ENCODE data around the gene ACOX3. TPM values are rescaled to one million over a fixed set of nuclear protein-coding genes. Genes with fewer than 3 reads are reported as not detected.

ACOX3 gene
- total and polyA plus RNA-seq, 10 of the 15 experiments (the other 5 are each of a cell fraction or from before 2014, with no cell fraction given), result 2.0 to 24.5 (median 14.0) TPM

DNA sequence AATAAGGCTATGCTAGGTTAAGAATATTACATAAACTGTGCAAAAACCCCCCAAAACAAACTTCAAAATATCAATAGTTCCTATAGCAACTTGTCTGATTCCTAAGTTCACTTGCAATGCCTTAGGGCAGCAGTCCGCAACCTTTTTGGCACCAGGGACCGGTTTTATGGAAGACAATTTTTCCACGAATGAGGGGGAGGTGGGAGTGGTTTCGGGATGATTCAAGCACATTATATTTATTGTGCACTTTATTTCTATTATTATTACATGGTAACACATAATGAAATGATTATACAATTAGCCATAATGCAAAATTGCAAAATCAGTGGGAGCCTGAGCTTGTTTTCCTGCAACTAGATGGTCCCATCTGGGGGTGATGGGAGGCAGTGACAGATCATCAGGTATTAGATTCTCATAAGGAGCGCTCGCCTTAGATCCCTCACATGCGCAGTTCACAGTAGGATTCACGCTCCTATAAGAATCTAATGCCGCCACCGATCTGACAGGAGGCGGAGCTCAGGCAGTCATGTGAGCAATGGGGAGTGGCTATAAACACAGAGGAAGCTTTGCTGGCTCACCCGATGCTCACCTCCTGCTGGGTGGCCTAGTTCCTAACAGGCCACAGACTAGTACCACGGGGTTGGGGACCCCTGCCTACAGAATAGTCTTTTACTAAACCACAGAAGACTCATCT lies 39.7 kb downstream of the ACOX3 start:
- Histone ChIP-seq H3K27ac (ENCODE audit: control insufficient read depth, insufficient read depth) (no peak overlapping the region), H3K4me1 (ENCODE audit: control insufficient read depth, insufficient read depth, low read length) (no peaks in the 10 kb centered on the region), H3K27me3 (replicated peaks in 1 of 2; ENCODE audit: control insufficient read depth in 2 of 2, insufficient read depth in 2 of 2, low read length in 1 of 2) (no peaks in the 10 kb centered on the region), H3K4me3 (no peak overlapping the region), H3K79me2 (ENCODE audit: control insufficient read depth, insufficient read depth, low read length) (no peaks in the 10 kb centered on the region), H4K20me1 (ENCODE audit: control insufficient read depth, insufficient read depth) (no peaks in the 10 kb centered on the region), H3K9ac (ENCODE audit: control insufficient read depth, insufficient read depth, low read length) (no peak overlapping the region), H3K9me3 (replicated peaks; ENCODE audit: control insufficient read depth, insufficient read depth, low read length) (no peaks in the 10 kb centered on the region), H3K36me3 (ENCODE audit: control insufficient read depth in 2 of 2, insufficient read depth in 2 of 2, low read length in 1 of 2) (peaks cover 0 to 9% of the 10 kb centered on the region in 2 experiments; a peak in 3 of 4 replicates), H3K4me2 (ENCODE audit: control insufficient read depth, insufficient read depth) (no peak overlapping the region), H2AFZ (ENCODE audit: control insufficient read depth, low read depth, low read length) (no peak overlapping the region)
- ChIA-PET CTCF (interaction anchor here (3.1 to 3.8 kb wide), 4 partner anchors 19 to 224 kb away, joined by 13 to 24 read pairs (median 22); no protein-coding TSS in a partner anchor), POLR2A (no interaction called here), RAD21 (ENCODE audit: unreplicated experiment) (interaction anchor here (1.5 kb wide), 1 partner anchor 224 kb away, joined by 5 read pairs; no protein-coding TSS in a partner anchor), SMC1A (ENCODE audit: uncharacterized antibody, unreplicated experiment) (interaction anchor here (1.0 kb wide), 1 partner anchor 134 kb away, joined by 3 read pairs; no protein-coding TSS in a partner anchor)
- in situ Hi-C loops (cut with MboI), result loop anchor here (5.0 kb wide), 1 partner anchor 158 kb away; no protein-coding TSS in a partner anchor
- FAIRE-seq, result no peak
- BruUV-seq (replicated peaks), result no TSS peak
- ATAC-seq, result no peak
- intact Hi-C loops (cut with micrococcal nuclease; ENCODE audit: unreplicated experiment), result loop anchor here (10.0 kb wide), 1 partner anchor 76 kb away; no protein-coding TSS in a partner anchor
- DNase-seq (ENCODE audit: low read depth, low spot score), result no peak
- 93% methylated on average over 12 of the region's 13 CpGs for WGBS (ENCODE audit: insufficient coverage, insufficient replicate concordance, low lambda C conversion rate, missing lambda C conversion rate)
- TF ChIP-seq E4F1 (IDR thresholded peaks at IDR 0.05; ENCODE audit: borderline replicate concordance, partially characterized antibody) (no peak), IRF4 (IDR thresholded peaks at IDR 0.05; ENCODE audit: low read depth, low read length) (no peak), JUND (IDR thresholded peaks at IDR 0.05; ENCODE audit: low read depth, low read length) (no peak), CBX3 (IDR thresholded peaks at IDR 0.05; ENCODE audit: borderline replicate concordance, low read depth) (no peak), PAX5 (IDR thresholded peaks at IDR 0.05; ENCODE audit: borderline replicate concordance, low read depth, low read length) (no peak), RB1 (IDR thresholded peaks at IDR 0.05; ENCODE audit: borderline replicate concordance) (no peak), STAT1 (conservative IDR thresholded peaks at IDR 0.05) (no peak), FOS (IDR thresholded peaks at IDR 0.05; ENCODE audit: borderline replicate concordance, extremely low read depth, insufficient read length) (no peak), NKRF (conservative IDR thresholded peaks at IDR 0.05) (no peak), SREBF1 (IDR thresholded peaks at IDR 0.05; ENCODE audit: low read length) (no peak), EED (IDR thresholded peaks at IDR 0.05; ENCODE audit: low read depth) (no peak)
- TF ChIP-seq, protein P1, sequence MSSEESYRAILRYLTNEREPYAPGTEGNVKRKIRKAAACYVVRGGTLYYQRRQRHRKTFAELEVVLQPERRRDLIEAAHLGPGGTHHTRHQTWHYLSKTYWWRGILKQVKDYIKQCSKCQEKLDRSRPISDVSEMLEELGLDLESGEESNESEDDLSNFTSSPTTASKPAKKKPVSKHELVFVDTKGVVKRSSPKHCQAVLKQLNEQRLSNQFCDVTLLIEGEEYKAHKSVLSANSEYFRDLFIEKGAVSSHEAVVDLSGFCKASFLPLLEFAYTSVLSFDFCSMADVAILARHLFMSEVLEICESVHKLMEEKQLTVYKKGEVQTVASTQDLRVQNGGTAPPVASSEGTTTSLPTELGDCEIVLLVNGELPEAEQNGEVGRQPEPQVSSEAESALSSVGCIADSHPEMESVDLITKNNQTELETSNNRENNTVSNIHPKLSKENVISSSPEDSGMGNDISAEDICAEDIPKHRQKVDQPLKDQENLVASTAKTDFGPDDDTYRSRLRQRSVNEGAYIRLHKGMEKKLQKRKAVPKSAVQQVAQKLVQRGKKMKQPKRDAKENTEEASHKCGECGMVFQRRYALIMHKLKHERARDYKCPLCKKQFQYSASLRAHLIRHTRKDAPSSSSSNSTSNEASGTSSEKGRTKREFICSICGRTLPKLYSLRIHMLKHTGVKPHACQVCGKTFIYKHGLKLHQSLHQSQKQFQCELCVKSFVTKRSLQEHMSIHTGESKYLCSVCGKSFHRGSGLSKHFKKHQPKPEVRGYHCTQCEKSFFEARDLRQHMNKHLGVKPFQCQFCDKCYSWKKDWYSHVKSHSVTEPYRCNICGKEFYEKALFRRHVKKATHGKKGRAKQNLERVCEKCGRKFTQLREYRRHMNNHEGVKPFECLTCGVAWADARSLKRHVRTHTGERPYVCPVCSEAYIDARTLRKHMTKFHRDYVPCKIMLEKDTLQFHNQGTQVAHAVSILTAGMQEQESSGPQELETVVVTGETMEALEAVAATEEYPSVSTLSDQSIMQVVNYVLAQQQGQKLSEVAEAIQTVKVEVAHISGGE (CRISPR knock-in tag; IDR thresholded peaks at IDR 0.05), result no peak
